Esophagus muscularis mucosa (tissue), 4 donors: Measurements from ENCODE around the gene CBLL2.

Source experiments
- EP300 ChIP-seq: sonication (generic); formaldehyde crosslinking; IDR thresholded peaks from one replicate; pipeline ENCODE4 v1.6.1; 2017; ENCODE audit warnings: antibody characterized with exemption
- POLR2A ChIP-seq: fragments of 450-650 bp; IDR thresholded peaks from one replicate; pipeline ENCODE4 v1.6.1; 2017; ENCODE audit warnings: antibody characterized with exemption, moderate library complexity, mild to moderate bottlenecking, low read depth
- POLR2AphosphoS5 ChIP-seq, 2 donors: sonication (generic); formaldehyde crosslinking; IDR thresholded peaks; one replicate each; pipeline ENCODE4 v1.6.1; 2017; ENCODE audit warnings: antibody characterized with exemption in 2 of 2
- TF ChIP-seq, protein P1 (sequence below), 3 experiments: fragments of 200-600 bp in 2 of 3; fragments of 450-650 bp in 1 of 3; sonication (generic) in 2 of 3; IDR thresholded peaks; one replicate each; pipeline ENCODE4 v1.5.1; 2017 to 2019; ENCODE audit warnings: antibody characterized with exemption in 3 of 3, mild to moderate bottlenecking in 2 of 3, moderate library complexity in 1 of 3

DNA sequence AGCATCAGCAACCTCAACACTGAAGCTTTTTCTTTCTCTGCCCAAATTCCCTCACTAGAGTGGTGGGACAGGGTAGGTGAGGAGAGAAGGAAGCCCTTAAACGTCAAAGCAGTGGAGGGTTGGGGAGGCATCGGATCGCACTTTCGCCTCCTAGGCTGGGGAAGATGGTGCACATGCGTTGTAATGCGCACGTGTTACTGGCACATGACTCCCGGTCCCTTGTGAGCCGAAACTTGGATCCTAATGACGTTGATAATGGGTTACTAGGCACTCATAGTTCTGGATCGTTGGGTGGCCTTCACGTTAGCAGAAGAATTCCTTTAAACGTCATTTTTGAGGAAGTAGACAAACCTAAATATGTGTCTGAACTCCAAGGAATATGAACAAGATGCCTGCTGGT, at the start of gene CBLL2:
- TF ChIP-seq, protein P1, sequence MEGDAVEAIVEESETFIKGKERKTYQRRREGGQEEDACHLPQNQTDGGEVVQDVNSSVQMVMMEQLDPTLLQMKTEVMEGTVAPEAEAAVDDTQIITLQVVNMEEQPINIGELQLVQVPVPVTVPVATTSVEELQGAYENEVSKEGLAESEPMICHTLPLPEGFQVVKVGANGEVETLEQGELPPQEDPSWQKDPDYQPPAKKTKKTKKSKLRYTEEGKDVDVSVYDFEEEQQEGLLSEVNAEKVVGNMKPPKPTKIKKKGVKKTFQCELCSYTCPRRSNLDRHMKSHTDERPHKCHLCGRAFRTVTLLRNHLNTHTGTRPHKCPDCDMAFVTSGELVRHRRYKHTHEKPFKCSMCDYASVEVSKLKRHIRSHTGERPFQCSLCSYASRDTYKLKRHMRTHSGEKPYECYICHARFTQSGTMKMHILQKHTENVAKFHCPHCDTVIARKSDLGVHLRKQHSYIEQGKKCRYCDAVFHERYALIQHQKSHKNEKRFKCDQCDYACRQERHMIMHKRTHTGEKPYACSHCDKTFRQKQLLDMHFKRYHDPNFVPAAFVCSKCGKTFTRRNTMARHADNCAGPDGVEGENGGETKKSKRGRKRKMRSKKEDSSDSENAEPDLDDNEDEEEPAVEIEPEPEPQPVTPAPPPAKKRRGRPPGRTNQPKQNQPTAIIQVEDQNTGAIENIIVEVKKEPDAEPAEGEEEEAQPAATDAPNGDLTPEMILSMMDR (IDR thresholded peaks at IDR 0.05), result no peak
- TF ChIP-seq EP300 (no peak), POLR2A (no peak), POLR2AphosphoS5 (IDR thresholded peaks at IDR 0.05) (no peak)
